ENCODE data around the gene SRR.

Gene SRR

GRCh38 chr17:2346475-2346874 is 42.7 kb downstream of the SRR start:
- DNase-seq (ENCODE audit: low read depth) = no peak

DNA sequence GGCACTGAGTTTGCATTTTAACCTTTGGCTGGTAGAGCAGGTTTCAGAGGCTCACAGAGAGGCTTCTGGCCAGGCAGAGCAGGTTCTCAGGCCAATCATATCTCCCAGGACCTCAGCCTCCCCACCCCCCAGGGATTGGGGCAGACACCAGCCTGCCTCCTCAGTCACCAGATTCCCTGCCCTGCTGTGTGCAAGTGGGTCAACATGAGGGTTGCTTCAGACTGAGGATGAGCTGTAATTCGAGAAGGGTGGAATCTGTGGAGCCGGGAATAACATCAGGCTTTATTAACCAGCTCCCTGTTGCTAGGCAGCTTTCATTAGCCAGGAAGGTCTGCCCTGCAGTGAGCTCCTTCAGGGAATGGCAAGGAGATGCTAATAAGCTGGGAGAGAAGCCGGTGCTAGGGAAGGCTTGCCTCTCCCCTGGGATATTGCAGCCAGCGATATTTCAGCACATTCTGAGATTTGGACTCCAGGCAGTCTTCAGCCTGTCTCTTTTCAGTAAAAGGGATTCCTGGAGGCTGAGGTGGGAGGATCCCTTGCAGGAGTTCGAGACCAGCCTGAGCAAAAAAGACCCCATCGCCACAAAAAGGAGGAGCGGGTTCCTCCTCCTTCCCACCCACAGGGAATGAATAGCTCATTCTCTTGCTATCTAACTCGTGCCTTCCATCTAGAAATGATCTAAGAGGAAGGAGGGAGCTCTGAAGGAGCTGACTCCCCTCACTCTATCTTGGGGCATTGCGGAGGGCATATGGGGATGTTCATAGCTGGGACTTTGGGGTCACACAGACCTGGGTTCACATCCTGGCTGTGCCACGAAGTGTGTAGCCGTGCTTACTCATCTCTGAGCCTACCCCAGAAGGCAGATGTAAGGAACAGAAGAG is 44.3 kb downstream of the SRR start:
- DNase-seq (ENCODE audit: low read depth) = no peak

DNA sequence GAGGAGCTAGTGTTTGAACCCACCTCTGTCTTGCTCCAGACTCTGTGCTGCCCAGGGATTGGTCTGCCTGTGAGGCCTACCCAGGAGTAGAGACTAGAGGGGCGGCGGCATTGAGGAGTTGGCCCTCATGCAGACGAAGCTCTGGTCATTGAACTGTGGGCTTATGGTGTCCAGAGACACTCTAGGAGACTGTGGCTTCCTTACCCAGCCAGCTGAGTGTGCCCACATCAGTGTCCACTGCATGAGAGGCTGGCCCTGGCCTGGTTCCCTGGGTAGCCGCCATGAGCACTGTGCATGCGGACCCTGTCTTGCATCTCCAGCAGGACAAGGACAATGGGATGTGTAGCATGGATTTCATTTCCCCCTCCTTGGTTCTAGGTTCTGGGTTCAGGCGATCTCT is 47.5 kb downstream of the SRR start:
- no peak for DNase-seq (ENCODE audit: low read depth)

DNA sequence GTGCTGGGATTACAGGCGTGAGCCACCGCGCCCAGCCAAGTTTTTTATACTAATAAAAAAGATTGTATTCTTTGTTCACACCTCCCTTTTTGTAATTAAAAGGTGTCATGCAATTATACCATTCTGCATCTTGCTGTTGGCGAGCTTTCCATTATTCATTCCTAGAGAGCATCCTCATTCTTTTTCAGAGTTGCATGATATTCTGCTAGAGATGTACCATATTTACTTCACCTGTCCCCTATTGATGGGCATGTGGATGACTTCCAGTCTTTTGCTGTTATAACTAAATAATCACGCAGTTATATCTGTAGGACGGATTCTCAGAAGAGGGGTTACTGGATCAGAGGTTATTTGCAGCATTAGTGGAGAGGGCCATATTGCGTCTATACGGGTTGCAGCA is 50.6 kb downstream of the SRR start:
- DNase-seq (ENCODE audit: low read depth) = no peak

- no peak for DNase-seq (ENCODE audit: low read depth)
These were observed 53.5 kb downstream of the SRR start for GRCh38 chr17:2357237-2357636.

GRCh38 chr17:2357931-2358434 is 54.2 kb downstream of the SRR start:
- no peak for DNase-seq (ENCODE audit: low read depth)

DNA sequence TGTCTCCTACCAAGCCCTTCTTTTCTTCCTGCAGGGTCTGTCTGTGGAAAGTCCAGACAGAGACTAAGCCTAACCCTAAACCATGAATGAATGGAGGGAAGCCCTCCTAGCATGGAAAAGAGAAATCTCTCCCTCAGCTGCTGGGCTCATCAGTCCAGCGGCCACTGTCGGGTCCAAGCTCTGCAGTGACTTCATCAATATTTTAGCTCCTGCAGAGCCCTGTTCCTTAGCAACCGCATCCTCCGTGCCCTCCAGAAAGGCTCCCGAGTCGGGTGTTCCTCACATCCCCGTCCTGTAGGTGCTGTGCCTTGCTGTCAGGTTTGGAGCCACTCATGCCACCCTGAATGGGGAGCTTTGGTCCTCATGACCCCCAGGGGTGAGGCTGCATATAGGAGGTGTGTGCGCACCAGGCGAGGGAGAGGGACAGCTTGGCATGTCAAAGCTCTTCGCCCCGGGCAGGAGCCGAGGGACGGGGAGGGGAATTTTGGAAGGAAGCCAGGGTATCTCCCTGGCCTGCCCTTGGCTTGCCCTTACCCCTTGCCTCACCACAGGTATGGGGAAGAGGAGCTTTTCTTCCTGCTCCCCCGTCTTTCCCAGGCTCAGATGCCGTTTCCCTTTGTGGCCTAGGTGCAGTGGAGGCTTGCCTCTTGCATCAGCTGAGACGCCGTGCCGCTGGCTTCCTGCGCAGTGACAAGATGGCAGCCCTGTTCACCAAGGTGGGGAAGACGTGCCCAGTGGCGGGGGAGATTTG is 57.4 kb downstream of the SRR start:
- DNase-seq (ENCODE audit: low read depth) = no peak

GRCh38 chr17:2362016-2362415 is 58.3 kb downstream of the SRR start:
- no peak for DNase-seq (ENCODE audit: low read depth)

- no peak for DNase-seq (ENCODE audit: low read depth)
These were observed 58.7 kb downstream of the SRR start for GRCh38 chr17:2362416-2362815.

- no peak for DNase-seq (ENCODE audit: low read depth)
These were observed 59.1 kb downstream of the SRR start for GRCh38 chr17:2362881-2363280.

DNA sequence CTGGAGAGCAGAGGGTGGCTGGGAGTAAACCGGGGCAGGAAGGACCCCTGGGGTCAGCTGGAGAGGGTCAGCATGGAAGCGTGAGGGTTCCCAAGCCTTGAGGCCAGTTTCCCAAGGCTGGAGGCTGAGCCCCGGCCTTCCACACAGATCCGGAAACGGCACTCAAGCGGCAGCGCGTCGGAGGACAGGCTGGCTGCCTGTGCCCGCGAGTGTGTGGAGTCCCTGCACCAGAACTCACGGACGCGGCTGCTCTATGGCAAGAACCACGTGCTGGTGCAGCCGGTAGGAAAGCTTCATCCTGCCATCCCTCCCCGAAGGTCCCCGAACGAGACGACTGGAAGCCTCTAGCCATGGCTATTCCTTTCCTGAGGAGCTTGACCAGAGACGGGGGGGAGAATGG is 59.6 kb downstream of the SRR start:
- DNase-seq (ENCODE audit: low read depth) = no peak

GRCh38 chr17:2363851-2364762 is 60.4 kb downstream of the SRR start:
- no peak for DNase-seq (ENCODE audit: low read depth)

DNA sequence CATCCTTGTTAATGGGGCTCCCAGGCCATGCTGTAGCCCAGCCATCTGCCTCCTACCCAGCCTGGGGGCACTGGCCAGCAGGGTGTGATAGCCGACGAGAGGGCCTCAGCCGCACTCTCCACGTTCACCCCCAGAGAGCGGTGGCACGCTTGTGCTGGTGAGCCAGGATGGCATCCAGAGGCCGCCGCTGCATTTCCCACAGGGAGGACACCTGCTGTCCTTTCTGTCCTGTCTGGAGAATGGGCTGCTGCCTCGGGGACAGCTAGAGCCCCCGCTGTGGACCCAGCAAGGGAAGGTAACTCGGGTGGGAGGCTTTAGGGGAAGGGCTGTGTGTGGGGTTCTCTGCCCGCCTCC is 61.0 kb downstream of the SRR start:
- no peak for DNase-seq (ENCODE audit: low read depth)

GRCh38 chr17:2365132-2365531 is 61.4 kb downstream of the SRR start:
- DNase-seq (ENCODE audit: low read depth) = no peak

GRCh38 chr17:2366747-2367494 is 63.2 kb downstream of the SRR start:
- DNase-seq (ENCODE audit: low read depth) = no peak

GRCh38 chr17:2368359-2368758 is 64.6 kb downstream of the SRR start:
- DNase-seq (ENCODE audit: low read depth) = no peak

GRCh38 chr17:2369039-2369438 is 65.3 kb downstream of the SRR start:
- no peak for DNase-seq (ENCODE audit: low read depth)

GRCh38 chr17:2369551-2370210 is 65.9 kb downstream of the SRR start:
- DNase-seq (ENCODE audit: low read depth) = no peak

DNA sequence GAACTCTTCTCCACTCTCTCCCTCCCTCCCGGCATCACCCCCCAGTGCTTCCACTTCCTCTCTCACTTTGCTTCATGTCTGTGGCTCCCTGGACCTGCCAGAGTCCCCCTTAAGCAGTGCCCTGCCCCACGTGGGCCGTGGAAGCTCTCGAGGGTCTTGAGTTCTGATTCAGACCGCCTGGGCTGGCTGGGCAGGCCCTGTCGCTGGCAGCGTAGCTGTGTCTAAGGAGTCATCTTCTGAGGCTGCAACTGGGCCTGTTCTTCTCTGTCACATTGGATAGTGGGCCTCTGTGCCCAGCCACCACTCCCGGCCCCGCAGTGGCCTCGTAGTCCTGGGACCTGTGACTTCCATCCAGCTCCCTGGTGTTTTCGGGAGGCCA is 66.5 kb downstream of the SRR start:
- no peak for DNase-seq (ENCODE audit: low read depth)

DNA sequence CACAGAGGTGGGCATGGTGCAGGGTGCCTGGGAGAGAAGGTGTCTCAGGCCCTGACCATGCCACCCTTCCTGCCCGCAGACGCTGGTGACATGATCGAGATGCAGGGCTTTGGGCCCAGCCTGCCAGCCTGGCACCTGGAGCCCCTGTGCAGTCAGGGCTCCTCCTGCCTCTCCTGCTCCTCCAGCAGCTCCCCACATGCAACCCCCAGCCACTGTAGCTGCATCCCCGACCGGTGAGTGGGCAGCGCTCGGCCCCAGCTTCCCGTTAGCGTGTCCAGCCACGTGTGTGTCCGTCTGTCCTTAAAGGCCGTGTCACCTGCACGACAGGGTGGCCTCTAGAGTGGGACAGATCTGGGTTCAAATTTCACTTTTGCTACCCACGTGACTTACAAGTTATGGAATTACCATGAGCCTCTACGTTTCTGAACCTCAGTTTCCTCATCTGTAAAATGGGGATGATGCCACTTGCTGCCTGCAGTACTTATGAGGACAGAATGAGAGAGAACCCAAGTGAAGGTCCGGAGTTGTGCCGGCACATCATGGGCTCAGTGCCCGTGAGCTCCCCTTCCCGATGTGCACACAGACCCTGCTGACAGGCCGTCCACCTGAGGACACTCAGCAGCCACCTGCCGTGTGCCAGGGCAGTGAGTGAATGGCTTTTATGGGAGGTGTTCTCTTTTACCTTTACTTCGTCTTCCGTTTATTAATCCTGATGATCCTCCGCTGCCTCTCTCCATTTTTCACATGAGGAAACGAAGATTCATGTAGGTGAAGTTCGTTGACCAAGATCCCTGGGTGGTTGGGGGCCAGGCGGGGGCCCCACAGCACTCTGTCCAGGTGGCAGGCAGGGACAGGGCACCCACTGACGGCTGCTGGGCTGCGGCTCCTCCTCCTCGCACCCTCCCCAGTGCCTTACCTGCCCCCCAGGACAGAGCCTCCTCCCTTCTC is 67.7 kb downstream of the SRR start:
- no peak for DNase-seq (ENCODE audit: low read depth)

Data from activated gamma-delta T cell treated with anti-CD3 and anti-CD28 coated beads, Interleukin-2, amount 50 U/mL, for 16 hours (primary cell).